ENCODE data around the gene CTSF.
"Not testable (repeated sequence)": the region's sequence is repeated elsewhere in the genome, so short reads cannot be mapped to it uniquely, and the experiment has no call there.

The CTSF gene

GRCh38 chr11:66589996-66590675 is 21.7 kb upstream of the CTSF start:
- no peak for DNase-seq (ENCODE audit: low read depth)

GRCh38 chr11:66589315-66589714 is 20.9 kb upstream of the CTSF start:
- not testable (repeated sequence) for DNase-seq (ENCODE audit: low read depth)

- no peak for DNase-seq (ENCODE audit: low read depth)
These were observed 17.7 kb upstream of the CTSF start for GRCh38 chr11:66586136-66586535.

GRCh38 chr11:66585447-66585846 is 17.0 kb upstream of the CTSF start:
- not testable (repeated sequence) for DNase-seq (ENCODE audit: low read depth)

GRCh38 chr11:66582565-66583147 is 14.2 kb upstream of the CTSF start:
- DNase-seq (ENCODE audit: low read depth), result not testable (repeated sequence)

- no peak for DNase-seq (ENCODE audit: low read depth)
These were observed 12.9 kb upstream of the CTSF start for GRCh38 chr11:66581261-66581660.

- DNase-seq (ENCODE audit: low read depth), result no peak
These were observed 12.4 kb upstream of the CTSF start for GRCh38 chr11:66580803-66581202.

- peak; percentile 75 for DNase-seq (ENCODE audit: low read depth)
These were observed 10.7 kb upstream of the CTSF start for GRCh38 chr11:66579017-66579606.

GRCh38 chr11:66570850-66571180 is 2.4 kb upstream of the CTSF start:
- no peak for DNase-seq (ENCODE audit: low read depth)

GRCh38 chr11:66570079-66570849 is 1.9 kb upstream of the CTSF start:
- no peak for DNase-seq (ENCODE audit: low read depth)

GRCh38 chr11:66569076-66569475 is 670 bp upstream of the CTSF start:
- no peak for DNase-seq (ENCODE audit: low read depth)

GRCh38 chr11:66567787-66568123 is 651 bp downstream of the CTSF start:
- DNase-seq (ENCODE audit: low read depth), result no peak

- no peak for DNase-seq (ENCODE audit: low read depth)
These were observed 2.2 kb downstream of the CTSF start for GRCh38 chr11:66566221-66566620.

GRCh38 chr11:66564984-66565383 is 3.4 kb downstream of the CTSF start:
- DNase-seq (ENCODE audit: low read depth), result no peak

- no peak for DNase-seq (ENCODE audit: low read depth)
These were observed 3.9 kb downstream of the CTSF start for GRCh38 chr11:66564538-66564937.

GRCh38 chr11:66563832-66564231 is 4.6 kb downstream of the CTSF start:
- no peak for DNase-seq (ENCODE audit: low read depth)

- DNase-seq (ENCODE audit: low read depth), result no peak
These were observed 5.4 kb downstream of the CTSF start for GRCh38 chr11:66562907-66563583.

GRCh38 chr11:66562275-66562674 is 6.1 kb downstream of the CTSF start:
- DNase-seq (ENCODE audit: low read depth), result no peak

- no peak for DNase-seq (ENCODE audit: low read depth)
These were observed 6.5 kb downstream of the CTSF start for GRCh38 chr11:66561975-66562248.

- no peak for DNase-seq (ENCODE audit: low read depth)
These were observed 7.0 kb downstream of the CTSF start for GRCh38 chr11:66561178-66561974.

- DNase-seq (ENCODE audit: low read depth), result no peak
These were observed 8.3 kb downstream of the CTSF start for GRCh38 chr11:66559866-66560676.

All from amniotic epithelial cell (primary cell).